Neural crest cell (in vitro differentiated cells): ENCODE data around the gene CYFIP2. TPM values are rescaled to one million over a fixed set of nuclear protein-coding genes. Genes with fewer than 3 reads are reported as not detected.

Experiments used
- DNase-seq: peaks from one replicate; pipeline ENCODE4 v3.0.0; 2021; ENCODE audit warnings: low read depth, mixed read lengths, low spot score
- H3K27ac Mint-ChIP-seq: one replicate; pipeline ENCODE4 v1.8.0; 2021; ENCODE audit warnings: mild to moderate bottlenecking, mixed read lengths; ENCODE audit not compliant: unreplicated experiment
- H3K27me3 Mint-ChIP-seq: 2 replicates; pipeline ENCODE4 v1.8.0; 2021; ENCODE audit warnings: low read depth, mild to moderate bottlenecking, mixed read lengths
- H3K36me3 Mint-ChIP-seq: 2 replicates; pipeline ENCODE4 v1.8.0; 2021; ENCODE audit warnings: low read depth, mild to moderate bottlenecking, mixed read lengths
- H3K4me1 Mint-ChIP-seq: 2 replicates; pipeline ENCODE4 v1.8.0; 2021; ENCODE audit warnings: mixed read lengths
- H3K4me3 Mint-ChIP-seq: one replicate; pipeline ENCODE4 v1.8.0; 2021; ENCODE audit warnings: mild to moderate bottlenecking, mixed read lengths
- H3K9me3 Mint-ChIP-seq: 2 replicates; pipeline ENCODE4 v1.8.0; 2021; ENCODE audit warnings: mixed read lengths
- total RNA-seq: library from RNA; stranded (reverse); gene quantifications from 2 replicates; pipeline ENCODE4 v1.2.1, GENCODE V29; 2021
- TF ChIP-seq, protein P1 (sequence below): fragments of 200-600 bp; sonication (generic); conservative IDR thresholded peaks from 2 replicates; pipeline ENCODE4 v1.5.0; 2021; ENCODE audit warnings: antibody characterized with exemption, mild to moderate bottlenecking

CYFIP2 gene
- total RNA-seq, 1 donor from 2014 or later, result 76.6 TPM

DNA sequence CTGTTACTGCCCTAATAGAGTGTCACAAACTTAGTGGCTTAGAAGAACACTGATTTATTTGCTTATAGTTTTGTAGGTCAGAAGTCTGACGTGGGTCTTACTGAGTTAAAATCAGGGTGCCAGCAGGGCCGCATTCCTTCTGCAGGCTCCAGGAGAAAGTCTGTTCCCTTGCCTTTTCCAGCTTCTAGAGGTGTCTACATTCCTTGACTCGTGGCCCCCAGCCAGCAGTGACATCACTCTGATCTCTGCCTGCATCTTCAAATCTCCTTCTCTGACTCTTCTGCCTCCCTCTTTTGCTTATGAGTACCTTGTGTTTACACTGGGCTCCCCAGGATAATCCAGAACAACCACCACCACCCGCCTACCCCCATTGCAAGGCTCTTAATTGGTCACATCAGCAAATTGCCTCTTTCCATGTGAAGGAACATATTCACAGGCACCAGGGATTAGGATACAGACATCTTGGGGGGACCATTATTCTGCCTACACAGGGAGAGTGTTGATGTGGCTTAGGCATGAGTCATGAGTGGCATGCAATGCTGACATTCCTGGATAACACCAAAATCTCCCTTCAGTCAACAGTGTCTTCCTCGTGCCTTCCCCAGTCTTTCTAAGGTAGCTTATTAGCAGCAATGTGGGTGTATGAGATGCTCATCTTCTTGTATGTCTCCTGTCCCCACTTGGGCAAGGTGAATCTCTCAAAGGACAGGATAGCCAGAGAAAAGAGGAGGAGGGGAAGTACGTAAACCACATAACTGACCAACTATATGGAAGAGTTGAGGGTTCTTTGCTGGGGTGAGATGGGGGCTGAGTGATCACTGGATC lies 24.4 kb downstream of the CYFIP2 start:
- TF ChIP-seq, protein P1, sequence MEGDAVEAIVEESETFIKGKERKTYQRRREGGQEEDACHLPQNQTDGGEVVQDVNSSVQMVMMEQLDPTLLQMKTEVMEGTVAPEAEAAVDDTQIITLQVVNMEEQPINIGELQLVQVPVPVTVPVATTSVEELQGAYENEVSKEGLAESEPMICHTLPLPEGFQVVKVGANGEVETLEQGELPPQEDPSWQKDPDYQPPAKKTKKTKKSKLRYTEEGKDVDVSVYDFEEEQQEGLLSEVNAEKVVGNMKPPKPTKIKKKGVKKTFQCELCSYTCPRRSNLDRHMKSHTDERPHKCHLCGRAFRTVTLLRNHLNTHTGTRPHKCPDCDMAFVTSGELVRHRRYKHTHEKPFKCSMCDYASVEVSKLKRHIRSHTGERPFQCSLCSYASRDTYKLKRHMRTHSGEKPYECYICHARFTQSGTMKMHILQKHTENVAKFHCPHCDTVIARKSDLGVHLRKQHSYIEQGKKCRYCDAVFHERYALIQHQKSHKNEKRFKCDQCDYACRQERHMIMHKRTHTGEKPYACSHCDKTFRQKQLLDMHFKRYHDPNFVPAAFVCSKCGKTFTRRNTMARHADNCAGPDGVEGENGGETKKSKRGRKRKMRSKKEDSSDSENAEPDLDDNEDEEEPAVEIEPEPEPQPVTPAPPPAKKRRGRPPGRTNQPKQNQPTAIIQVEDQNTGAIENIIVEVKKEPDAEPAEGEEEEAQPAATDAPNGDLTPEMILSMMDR, result no peak
- no peak for DNase-seq
- no peaks in the 10 kb centered on the region for H3K9me3 Mint-ChIP-seq
- H3K4me3 Mint-ChIP-seq, result no peak overlapping the region
- peaks cover 2% of the 10 kb centered on the region for H3K36me3 Mint-ChIP-seq
- no peaks in the 10 kb centered on the region for H3K4me1 Mint-ChIP-seq
- no peak overlapping the region for H3K27ac Mint-ChIP-seq
- H3K27me3 Mint-ChIP-seq, result no peaks in the 10 kb centered on the region

DNA sequence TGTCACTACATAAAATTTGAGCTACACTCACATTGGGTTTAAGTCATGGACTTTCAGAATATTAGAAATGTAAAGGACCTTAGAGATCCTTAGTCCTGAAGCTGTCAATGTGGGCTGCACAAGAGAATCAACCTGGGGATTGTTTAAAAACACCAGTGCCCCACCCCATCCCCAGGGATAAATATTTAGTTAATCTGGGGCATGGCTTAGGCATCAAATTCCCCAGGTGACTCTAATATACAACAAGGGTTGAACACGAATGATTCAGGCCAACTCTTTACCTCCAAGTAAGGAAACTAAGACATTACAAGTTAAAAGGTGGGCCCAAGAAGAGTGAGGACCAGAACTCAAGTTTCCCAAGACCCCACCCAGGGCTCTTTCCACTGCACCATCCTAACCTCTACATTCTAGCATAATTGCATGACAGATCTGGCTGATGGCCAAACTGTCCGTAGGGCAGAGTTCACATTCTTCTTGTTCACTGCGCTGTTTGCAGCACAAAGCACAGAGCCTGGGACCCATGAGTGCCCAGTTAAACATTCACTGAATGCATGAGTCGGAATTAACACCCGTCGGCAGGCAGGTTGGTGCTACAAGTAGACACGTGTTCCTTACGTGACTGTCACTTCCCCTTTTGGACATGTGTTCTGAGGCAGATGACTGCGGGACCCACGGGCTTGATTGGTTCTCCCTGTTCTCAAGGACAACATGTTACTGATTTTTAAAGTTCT lies 25.2 kb downstream of the CYFIP2 start:
- H3K4me3 Mint-ChIP-seq, result no peak overlapping the region
- no peak overlapping the region for H3K27ac Mint-ChIP-seq
- no peaks in the 10 kb centered on the region for H3K4me1 Mint-ChIP-seq
- H3K36me3 Mint-ChIP-seq, result peaks cover 5% of the 10 kb centered on the region
- H3K9me3 Mint-ChIP-seq, result no peaks in the 10 kb centered on the region
- no peaks in the 10 kb centered on the region for H3K27me3 Mint-ChIP-seq
- TF ChIP-seq, protein P1, result no peak
- no peak for DNase-seq

DNA sequence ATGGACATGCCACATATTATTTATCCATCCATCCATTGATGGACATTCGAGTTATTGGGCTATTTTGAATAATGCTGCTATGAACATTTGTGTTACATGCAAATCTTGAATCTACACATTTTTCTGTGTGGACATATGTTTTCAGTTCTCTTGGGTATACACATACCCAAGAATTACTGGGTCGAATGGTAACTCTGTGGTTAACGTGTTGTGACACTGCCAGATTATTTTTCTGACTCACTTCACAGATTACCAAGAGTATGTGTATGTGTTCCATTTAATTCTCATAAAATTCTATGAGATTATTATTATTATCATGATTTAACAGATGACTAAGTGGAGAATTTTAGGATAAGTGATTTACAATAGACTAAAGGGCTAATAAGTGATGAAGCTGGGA lies 26.7 kb downstream of the CYFIP2 start:
- TF ChIP-seq, protein P1, result no peak
- DNase-seq, result no peak
- Mint-ChIP-seq H3K27me3 (no peaks in the 10 kb centered on the region), H3K36me3 (peaks cover 5% of the 10 kb centered on the region), H3K27ac (no peak overlapping the region), H3K9me3 (no peaks in the 10 kb centered on the region), H3K4me1 (no peaks in the 10 kb centered on the region), H3K4me3 (no peak overlapping the region)

DNA sequence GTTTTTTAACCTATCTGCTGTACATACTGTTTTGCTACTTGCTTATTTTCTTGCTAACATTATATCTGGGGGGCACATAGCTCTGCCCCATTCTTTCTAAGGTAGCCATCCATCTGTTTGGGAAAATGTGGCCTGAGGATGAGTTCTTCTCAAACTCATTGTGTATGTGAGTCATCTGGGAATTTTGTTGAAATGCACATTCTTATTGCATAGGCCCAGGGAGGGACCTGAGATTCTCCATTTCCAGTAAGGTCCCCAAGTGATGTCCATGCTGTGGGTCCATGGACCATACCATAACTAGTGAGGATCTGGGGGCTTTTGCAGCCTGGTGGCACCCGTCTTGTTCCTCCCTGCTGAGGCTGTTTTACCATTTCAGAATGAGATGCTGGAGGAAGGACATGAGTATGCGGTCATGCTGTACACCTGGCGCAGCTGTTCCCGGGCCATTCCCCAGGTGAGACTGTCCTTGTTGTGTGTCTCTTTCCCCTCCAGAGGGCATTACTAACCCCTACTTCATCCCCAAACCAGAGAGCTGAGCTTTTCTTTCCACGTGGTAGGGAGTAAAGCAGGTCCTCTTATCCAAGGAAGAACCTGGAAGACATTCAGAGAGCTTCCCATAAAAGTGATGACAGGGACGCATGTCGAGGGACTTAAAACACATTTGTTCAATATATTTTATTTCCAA lies 28.6 kb downstream of the CYFIP2 start:
- H3K4me1 Mint-ChIP-seq, result no peaks in the 10 kb centered on the region
- no peak overlapping the region for H3K27ac Mint-ChIP-seq
- DNase-seq, result no peak
- H3K27me3 Mint-ChIP-seq, result no peaks in the 10 kb centered on the region
- no peaks in the 10 kb centered on the region for H3K9me3 Mint-ChIP-seq
- TF ChIP-seq, protein P1, result no peak
- H3K4me3 Mint-ChIP-seq, result no peak overlapping the region
- H3K36me3 Mint-ChIP-seq, result peaks cover 13% of the 10 kb centered on the region

DNA sequence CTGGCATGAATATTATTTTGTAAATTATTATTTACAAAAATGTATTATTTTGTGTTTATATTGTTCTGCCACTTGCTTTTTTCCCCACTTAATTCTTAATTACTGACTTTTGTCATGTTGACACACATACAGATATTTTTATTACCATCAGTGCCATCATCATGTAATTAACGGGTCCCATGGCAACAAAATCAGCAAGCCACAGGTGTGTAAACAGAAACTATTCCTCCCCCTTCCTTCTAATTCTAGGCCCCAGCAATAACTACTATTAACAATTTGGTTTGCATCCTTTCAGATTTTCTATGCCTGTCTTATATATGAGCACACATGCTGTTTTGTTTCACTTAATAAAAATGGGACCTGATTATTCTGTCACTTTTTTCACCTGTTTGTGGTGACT lies 29.3 kb downstream of the CYFIP2 start:
- Mint-ChIP-seq H3K27me3 (no peaks in the 10 kb centered on the region), H3K9me3 (no peaks in the 10 kb centered on the region), H3K36me3 (peaks cover 13% of the 10 kb centered on the region), H3K4me1 (no peaks in the 10 kb centered on the region), H3K27ac (no peak overlapping the region), H3K4me3 (no peak overlapping the region)
- DNase-seq, result no peak
- TF ChIP-seq, protein P1, result no peak
